HepG2 (cell line): ENCODE data around the gene TH. TPM values are rescaled to one million over a fixed set of nuclear protein-coding genes. Genes with fewer than 3 reads are reported as not detected.

Experiments
- ARNTL ChIP-seq: sonication (generic); formaldehyde crosslinking; IDR thresholded peaks from 2 replicates; pipeline ENCODE4 v1.4.0; 2020; ENCODE audit warnings: mild to moderate bottlenecking, missing genetic modification reagents
- ATAD3A ChIP-seq: sonication (generic); formaldehyde crosslinking; IDR thresholded peaks from 2 replicates; pipeline ENCODE4 v1.4.0; 2020; ENCODE audit warnings: missing genetic modification reagents
- KLF16 ChIP-seq, 2 experiments: sonication (generic) in 1 of 2; formaldehyde crosslinking in 1 of 2; IDR thresholded peaks; 2 replicates each; pipeline versions ENCODE4 v1.6.1 to v1.8.0; 2016 to 2023; ENCODE audit warnings: missing genetic modification reagents in 2 of 2, missing compliant biosample characterization in 1 of 2
- SETDB1 ChIP-seq: sonication (generic); formaldehyde crosslinking; IDR thresholded peaks from 2 replicates; pipeline ENCODE4 v1.5.1; 2020; ENCODE audit warnings: missing genetic modification reagents, mild to moderate bottlenecking, borderline replicate concordance
- ZNF274 ChIP-seq: sonication (generic); formaldehyde crosslinking; IDR thresholded peaks from 2 replicates; pipeline ENCODE4 v1.5.1; 2020; ENCODE audit warnings: mild to moderate bottlenecking, missing genetic modification reagents
- ZNF446 ChIP-seq: sonication (generic); formaldehyde crosslinking; IDR thresholded peaks from 2 replicates; pipeline ENCODE4 v1.5.0; 2020; ENCODE audit warnings: mild to moderate bottlenecking, missing genetic modification reagents
- ZNF468 ChIP-seq: sonication (generic); formaldehyde crosslinking; IDR thresholded peaks from 2 replicates; pipeline ENCODE4 v1.8.0; 2022; ENCODE audit warnings: mild to moderate bottlenecking, moderate library complexity, missing genetic modification reagents
- polyA plus RNA-seq, 8 experiments: library from polyadenylated mRNA; depleted of rRNA in 3 of 8; stranded (reverse) in 7 of 8; unstranded in 1 of 8; fragments of >200 nt; fragmentation: Illumina TruSeq in 4 of 8; extraction: Trizol in 4 of 8; gene quantifications; 2 replicates each; pipeline versions ENCODE4 v1.2.1 to v1.2.3, GENCODE V29; 2011 to 2016; ENCODE audit warnings: low read depth in 4 of 8, missing spikeins in 1 of 8, mixed read lengths in 1 of 8; ENCODE audit not compliant: insufficient read depth in 1 of 8
- total RNA-seq, 5 experiments: library from RNA; depleted of rRNA; stranded (reverse); fragments of >200 nt; fragmentation: Illumina TruSeq; extraction: Trizol; gene quantifications; 2 replicates each; pipeline ENCODE4 v1.2.3, GENCODE V29; 2016; ENCODE audit warnings: low read depth in 1 of 5
- TF ChIP-seq, protein P1 (sequence below): sonication (generic); formaldehyde crosslinking; IDR thresholded peaks from 2 replicates; pipeline ENCODE4 v1.4.0; 2020; ENCODE audit warnings: missing genetic modification reagents, borderline replicate concordance
- TF ChIP-seq, protein P2 (sequence below): IDR thresholded peaks from 2 replicates; pipeline ENCODE4 v1.6.1; 2016; ENCODE audit warnings: mild to moderate bottlenecking
- TF ChIP-seq, protein P3 (sequence below): sonication (generic); formaldehyde crosslinking; IDR thresholded peaks from 2 replicates; pipeline ENCODE4 v1.4.0; 2020; ENCODE audit warnings: missing genetic modification reagents
- TF ChIP-seq, protein P4 (sequence below): sonication (generic); formaldehyde crosslinking; IDR thresholded peaks from 2 replicates; pipeline ENCODE4 v1.5.1; 2020; ENCODE audit warnings: mild to moderate bottlenecking, missing genetic modification reagents, moderate library complexity
- TF ChIP-seq, protein P5 (sequence below): sonication (generic); formaldehyde crosslinking; IDR thresholded peaks from 2 replicates; pipeline ENCODE4 v1.4.0; 2020; ENCODE audit warnings: mild to moderate bottlenecking, missing genetic modification reagents, borderline replicate concordance

Gene TH
- total and polyA plus RNA-seq, 2 of the 13 experiments (the other 11 are each of a cell fraction or from before 2014, with no cell fraction given) = 0.36 TPM; not detected in 1

DNA sequence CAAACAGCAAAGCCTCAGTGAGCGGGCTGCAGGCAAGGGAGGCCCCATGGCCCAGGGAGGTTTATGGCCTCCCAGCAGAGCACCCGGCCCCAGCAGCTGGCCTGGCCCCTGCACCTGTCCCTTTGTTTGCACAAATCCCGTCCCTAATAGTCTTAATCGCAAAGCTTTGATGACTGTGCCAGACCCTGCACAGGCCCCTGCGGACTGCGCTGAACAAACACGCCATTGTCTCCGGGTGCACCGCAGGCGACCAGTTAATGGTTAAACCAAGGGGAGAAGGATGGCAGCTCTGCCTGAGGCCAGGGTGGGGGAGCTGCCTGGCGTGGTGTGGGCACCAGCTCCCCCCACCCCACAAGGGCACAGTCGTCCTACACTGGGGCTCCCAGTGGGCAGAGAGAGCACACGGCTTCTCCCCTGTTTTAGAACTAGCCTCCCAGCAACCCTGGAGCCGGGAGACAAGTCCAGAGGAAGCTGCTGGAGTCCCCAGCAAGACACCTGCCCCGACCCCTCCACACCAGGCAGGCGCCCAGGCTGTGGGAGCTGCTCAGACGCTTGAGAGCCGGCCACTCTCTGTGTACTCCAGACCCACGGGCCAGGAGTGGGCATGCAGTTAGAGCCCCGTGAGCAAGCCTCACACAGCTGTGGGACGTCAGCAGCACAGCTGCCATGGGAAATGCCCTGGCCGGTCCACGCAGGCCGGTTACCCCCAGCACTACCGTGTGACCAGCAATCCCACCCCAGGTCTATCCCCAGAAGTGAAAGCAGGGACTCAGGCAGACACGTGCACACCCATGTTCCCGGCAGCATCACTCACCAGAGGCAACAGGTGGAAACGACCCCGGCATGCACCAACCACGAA lies 39.7 kb upstream of the TH start (continued):
- TF ChIP-seq ZNF468 (no peak), SETDB1 (no peak), ZNF274 (CRISPR knock-in tag) (no peak), ZNF446 (no peak), ARNTL (CRISPR knock-in tag) (peak; percentile 91), ATAD3A (no peak), KLF16 (CRISPR knock-in tag; IDR thresholded peaks at IDR 0.05) (peak in 1 of 2 experiments; percentile 90; a peak in 2 of 4 replicates)
- TF ChIP-seq, protein P1, sequence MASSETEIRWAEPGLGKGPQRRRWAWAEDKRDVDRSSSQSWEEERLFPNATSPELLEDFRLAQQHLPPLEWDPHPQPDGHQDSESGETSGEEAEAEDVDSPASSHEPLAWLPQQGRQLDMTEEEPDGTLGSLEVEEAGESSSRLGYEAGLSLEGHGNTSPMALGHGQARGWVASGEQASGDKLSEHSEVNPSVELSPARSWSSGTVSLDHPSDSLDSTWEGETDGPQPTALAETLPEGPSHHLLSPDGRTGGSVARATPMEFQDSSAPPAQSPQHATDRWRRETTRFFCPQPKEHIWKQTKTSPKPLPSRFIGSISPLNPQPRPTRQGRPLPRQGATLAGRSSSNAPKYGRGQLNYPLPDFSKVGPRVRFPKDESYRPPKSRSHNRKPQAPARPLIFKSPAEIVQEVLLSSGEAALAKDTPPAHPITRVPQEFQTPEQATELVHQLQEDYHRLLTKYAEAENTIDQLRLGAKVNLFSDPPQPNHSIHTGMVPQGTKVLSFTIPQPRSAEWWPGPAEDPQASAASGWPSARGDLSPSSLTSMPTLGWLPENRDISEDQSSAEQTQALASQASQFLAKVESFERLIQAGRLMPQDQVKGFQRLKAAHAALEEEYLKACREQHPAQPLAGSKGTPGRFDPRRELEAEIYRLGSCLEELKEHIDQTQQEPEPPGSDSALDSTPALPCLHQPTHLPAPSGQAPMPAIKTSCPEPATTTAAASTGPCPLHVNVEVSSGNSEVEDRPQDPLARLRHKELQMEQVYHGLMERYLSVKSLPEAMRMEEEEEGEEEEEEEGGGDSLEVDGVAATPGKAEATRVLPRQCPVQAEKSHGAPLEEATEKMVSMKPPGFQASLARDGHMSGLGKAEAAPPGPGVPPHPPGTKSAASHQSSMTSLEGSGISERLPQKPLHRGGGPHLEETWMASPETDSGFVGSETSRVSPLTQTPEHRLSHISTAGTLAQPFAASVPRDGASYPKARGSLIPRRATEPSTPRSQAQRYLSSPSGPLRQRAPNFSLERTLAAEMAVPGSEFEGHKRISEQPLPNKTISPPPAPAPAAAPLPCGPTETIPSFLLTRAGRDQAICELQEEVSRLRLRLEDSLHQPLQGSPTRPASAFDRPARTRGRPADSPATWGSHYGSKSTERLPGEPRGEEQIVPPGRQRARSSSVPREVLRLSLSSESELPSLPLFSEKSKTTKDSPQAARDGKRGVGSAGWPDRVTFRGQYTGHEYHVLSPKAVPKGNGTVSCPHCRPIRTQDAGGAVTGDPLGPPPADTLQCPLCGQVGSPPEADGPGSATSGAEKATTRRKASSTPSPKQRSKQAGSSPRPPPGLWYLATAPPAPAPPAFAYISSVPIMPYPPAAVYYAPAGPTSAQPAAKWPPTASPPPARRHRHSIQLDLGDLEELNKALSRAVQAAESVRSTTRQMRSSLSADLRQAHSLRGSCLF (CRISPR knock-in tag) = no peak
- TF ChIP-seq, protein P2, sequence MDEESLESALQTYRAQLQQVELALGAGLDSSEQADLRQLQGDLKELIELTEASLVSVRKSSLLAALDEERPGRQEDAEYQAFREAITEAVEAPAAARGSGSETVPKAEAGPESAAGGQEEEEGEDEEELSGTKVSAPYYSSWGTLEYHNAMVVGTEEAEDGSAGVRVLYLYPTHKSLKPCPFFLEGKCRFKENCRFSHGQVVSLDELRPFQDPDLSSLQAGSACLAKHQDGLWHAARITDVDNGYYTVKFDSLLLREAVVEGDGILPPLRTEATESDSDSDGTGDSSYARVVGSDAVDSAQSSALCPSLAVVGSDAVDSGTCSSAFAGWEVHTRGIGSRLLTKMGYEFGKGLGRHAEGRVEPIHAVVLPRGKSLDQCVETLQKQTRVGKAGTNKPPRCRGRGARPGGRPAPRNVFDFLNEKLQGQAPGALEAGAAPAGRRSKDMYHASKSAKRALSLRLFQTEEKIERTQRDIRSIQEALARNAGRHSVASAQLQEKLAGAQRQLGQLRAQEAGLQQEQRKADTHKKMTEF (CRISPR knock-in tag) = peak; percentile 98
- TF ChIP-seq, protein P3, sequence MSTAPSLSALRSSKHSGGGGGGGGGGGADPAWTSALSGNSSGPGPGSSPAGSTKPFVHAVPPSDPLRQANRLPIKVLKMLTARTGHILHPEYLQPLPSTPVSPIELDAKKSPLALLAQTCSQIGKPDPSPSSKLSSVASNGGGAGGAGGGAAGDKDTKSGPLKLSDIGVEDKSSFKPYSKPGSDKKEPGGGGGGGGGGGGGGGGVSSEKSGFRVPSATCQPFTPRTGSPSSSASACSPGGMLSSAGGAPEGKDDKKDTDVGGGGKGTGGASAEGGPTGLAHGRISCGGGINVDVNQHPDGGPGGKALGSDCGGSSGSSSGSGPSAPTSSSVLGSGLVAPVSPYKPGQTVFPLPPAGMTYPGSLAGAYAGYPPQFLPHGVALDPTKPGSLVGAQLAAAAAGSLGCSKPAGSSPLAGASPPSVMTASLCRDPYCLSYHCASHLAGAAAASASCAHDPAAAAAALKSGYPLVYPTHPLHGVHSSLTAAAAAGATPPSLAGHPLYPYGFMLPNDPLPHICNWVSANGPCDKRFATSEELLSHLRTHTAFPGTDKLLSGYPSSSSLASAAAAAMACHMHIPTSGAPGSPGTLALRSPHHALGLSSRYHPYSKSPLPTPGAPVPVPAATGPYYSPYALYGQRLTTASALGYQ (CRISPR knock-in tag) = peak; percentile 97
- TF ChIP-seq, protein P4, sequence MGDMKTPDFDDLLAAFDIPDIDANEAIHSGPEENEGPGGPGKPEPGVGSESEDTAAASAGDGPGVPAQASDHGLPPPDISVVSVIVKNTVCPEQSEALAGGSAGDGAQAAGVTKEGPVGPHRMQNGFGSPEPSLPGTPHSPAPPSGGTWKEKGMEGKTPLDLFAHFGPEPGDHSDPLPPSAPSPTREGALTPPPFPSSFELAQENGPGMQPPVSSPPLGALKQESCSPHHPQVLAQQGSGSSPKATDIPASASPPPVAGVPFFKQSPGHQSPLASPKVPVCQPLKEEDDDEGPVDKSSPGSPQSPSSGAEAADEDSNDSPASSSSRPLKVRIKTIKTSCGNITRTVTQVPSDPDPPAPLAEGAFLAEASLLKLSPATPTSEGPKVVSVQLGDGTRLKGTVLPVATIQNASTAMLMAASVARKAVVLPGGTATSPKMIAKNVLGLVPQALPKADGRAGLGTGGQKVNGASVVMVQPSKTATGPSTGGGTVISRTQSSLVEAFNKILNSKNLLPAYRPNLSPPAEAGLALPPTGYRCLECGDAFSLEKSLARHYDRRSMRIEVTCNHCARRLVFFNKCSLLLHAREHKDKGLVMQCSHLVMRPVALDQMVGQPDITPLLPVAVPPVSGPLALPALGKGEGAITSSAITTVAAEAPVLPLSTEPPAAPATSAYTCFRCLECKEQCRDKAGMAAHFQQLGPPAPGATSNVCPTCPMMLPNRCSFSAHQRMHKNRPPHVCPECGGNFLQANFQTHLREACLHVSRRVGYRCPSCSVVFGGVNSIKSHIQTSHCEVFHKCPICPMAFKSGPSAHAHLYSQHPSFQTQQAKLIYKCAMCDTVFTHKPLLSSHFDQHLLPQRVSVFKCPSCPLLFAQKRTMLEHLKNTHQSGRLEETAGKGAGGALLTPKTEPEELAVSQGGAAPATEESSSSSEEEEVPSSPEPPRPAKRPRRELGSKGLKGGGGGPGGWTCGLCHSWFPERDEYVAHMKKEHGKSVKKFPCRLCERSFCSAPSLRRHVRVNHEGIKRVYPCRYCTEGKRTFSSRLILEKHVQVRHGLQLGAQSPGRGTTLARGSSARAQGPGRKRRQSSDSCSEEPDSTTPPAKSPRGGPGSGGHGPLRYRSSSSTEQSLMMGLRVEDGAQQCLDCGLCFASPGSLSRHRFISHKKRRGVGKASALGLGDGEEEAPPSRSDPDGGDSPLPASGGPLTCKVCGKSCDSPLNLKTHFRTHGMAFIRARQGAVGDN (CRISPR knock-in tag) = peak; percentile 97
- TF ChIP-seq, protein P5, sequence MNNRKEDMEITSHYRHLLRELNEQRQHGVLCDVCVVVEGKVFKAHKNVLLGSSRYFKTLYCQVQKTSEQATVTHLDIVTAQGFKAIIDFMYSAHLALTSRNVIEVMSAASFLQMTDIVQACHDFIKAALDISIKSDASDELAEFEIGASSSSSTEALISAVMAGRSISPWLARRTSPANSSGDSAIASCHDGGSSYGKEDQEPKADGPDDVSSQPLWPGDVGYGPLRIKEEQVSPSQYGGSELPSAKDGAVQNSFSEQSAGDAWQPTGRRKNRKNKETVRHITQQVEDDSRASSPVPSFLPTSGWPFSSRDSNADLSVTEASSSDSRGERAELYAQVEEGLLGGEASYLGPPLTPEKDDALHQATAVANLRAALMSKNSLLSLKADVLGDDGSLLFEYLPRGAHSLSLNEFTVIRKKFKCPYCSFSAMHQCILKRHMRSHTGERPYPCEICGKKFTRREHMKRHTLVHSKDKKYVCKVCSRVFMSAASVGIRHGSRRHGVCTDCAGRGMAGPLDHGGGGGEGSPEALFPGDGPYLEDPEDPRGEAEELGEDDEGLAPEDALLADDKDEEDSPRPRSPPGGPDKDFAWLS (CRISPR knock-in tag) = no peak
